ENCODE results near the gene PYURF.

PYURF gene

GRCh38 chr4:88526221-88526815 is 2.7 kb upstream of the PYURF start:
- DNase-seq (ENCODE audit: insufficient read length, low spot score) (no peak), FAIRE-seq (no peak)
- TF ChIP-seq, protein P1, sequence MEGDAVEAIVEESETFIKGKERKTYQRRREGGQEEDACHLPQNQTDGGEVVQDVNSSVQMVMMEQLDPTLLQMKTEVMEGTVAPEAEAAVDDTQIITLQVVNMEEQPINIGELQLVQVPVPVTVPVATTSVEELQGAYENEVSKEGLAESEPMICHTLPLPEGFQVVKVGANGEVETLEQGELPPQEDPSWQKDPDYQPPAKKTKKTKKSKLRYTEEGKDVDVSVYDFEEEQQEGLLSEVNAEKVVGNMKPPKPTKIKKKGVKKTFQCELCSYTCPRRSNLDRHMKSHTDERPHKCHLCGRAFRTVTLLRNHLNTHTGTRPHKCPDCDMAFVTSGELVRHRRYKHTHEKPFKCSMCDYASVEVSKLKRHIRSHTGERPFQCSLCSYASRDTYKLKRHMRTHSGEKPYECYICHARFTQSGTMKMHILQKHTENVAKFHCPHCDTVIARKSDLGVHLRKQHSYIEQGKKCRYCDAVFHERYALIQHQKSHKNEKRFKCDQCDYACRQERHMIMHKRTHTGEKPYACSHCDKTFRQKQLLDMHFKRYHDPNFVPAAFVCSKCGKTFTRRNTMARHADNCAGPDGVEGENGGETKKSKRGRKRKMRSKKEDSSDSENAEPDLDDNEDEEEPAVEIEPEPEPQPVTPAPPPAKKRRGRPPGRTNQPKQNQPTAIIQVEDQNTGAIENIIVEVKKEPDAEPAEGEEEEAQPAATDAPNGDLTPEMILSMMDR (IDR thresholded peaks at IDR 0.05; ENCODE audit: insufficient read depth, missing control alignments): peak; percentile 41

GRCh38 chr4:88524171-88524570 is 595 bp upstream of the PYURF start:
- DNase-seq (ENCODE audit: insufficient read length, low spot score) (no peak), FAIRE-seq (no peak)
- TF ChIP-seq, protein P1 (IDR thresholded peaks at IDR 0.05; ENCODE audit: insufficient read depth, missing control alignments): no peak

DNA sequence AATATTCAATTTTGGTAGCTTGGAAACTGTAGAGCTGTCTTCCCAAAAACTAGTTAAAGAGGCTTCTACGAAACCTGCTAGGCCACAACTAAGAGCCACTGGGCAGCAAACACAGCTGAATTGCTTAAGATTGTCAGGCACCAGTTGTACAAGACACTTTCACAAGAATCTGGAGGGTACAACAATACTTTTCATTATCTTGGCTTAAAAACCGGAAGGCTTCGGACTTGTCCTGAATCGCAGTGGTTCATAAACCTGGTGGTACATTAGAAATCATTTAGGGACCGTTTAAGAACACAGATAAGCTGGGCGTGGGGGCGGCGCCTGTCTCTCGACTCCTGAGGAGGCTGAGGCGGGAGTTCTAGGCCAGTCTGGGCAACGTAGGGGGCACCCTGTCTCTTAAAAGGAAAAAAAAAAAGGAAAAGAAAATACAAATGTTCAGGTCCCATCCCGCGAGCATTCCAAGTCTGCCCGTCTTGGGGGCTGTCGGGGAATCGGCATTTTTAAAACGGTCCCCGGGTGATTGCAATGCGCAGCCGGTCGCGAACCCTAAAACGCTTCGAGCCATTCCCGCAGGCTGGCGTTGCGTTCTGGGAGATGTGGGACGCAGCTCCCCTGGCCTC is 763 bp downstream of the PYURF start:
- TF ChIP-seq, protein P1 (IDR thresholded peaks at IDR 0.05; ENCODE audit: insufficient read depth, missing control alignments): no peak
- DNase-seq (ENCODE audit: insufficient read length, low spot score) (no peak), FAIRE-seq (no peak)

DNA sequence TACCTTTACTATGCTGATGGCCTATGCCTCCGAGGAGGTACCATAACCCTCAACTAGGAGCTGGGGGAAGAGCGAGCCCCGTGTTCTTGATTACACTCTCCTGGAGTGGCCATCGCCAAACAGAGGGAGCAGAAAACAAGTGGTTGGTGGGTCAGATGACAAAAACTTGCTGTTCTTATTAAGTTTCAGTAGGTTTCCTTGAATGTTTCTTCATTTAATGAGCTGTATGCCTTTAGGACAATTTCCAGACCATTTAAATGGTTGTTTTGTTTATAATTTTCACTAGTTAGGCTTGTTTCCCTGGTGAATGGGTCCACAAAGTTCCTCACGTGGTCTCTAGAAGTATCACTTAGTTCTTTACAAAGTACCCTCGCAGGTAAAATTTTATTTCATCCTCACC is 4.7 kb downstream of the PYURF start:
- TF ChIP-seq, protein P1 (IDR thresholded peaks at IDR 0.05; ENCODE audit: insufficient read depth, missing control alignments): no peak
- DNase-seq (ENCODE audit: insufficient read length, low spot score) (no peak), FAIRE-seq (no peak)

DNA sequence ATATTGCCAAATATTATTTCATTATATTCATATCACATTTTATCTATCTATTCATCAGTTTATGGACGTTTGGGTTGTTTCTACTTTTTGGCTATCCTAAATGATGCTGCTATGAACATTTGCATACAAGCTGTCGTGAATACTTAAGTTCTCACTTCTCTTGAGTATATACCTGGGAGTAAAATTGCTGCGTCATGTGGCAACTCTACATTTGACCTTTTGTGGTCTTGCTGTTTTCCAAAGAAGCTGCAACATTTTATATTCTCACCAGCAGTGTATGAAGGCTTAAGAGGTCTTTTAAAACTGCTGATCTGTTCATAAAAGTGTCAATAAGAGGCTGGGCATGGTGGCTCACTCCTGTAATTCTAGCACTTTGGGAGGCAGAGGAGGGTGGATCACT is 5.8 kb downstream of the PYURF start:
- no peak for FAIRE-seq
- DNase-seq (ENCODE audit: insufficient read length, low spot score): no peak
- TF ChIP-seq, protein P1 (IDR thresholded peaks at IDR 0.05; ENCODE audit: insufficient read depth, missing control alignments): no peak

DNA sequence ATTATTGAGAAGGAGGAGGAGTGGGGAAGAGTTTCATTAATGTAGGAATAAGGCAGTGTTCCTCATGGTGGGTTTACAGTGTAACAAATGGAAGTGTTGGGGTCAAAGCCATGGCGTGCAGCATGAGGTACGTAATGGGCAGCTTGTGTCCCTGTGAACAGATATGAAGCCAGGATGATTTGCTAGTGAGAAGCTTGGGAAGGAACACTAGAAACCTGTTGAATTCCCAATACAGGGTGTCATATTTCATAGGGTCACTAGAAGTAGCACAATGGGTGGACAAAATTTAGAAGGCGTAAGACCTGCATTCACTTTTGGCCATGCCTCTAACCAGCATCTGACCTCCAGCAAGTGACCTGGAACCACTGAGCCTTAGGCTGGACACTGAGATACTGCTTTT is 6.8 kb downstream of the PYURF start:
- FAIRE-seq (no peak), DNase-seq (ENCODE audit: insufficient read length, low spot score) (no peak)
- TF ChIP-seq, protein P1 (IDR thresholded peaks at IDR 0.05; ENCODE audit: insufficient read depth, missing control alignments): no peak

Data from D721Med (cell line).